PC-3 (cell line): ENCODE measurements around the gene PTGDS. TPM values are rescaled to one million over a fixed set of nuclear protein-coding genes. Genes with fewer than 3 reads are reported as not detected.

ENCODE experiments used
- ATAC-seq: fragments of 200-7000 bp; cut with Tn5 transposase; 2 replicates; pipeline ENCODE4 v1.9.1; 2020; ENCODE audit warnings: mild to moderate bottlenecking, moderate library complexity
- BruUV-seq: library from RNA; stranded (reverse); fragments of 400-500 nt; replicated peaks from 2 replicates; lab custom pipeline; 2021; lab: Mats Ljungman, UMichigan
- CTCF ChIA-PET: fragments of 300-600 bp; sonication (Branson Sonifier 250); formaldehyde crosslinking; loops from one replicate; lab custom pipeline; 2022; ENCODE audit warnings: antibody characterized with exemption; lab: Charles Lee
- POLR2A ChIA-PET: fragments of 300-600 bp; sonication (Branson Sonifier 250); formaldehyde crosslinking; loops from one replicate; lab custom pipeline; 2022; ENCODE audit warnings: antibody characterized with exemption; ENCODE audit not compliant: unreplicated experiment; lab: Charles Lee
- DNase-seq: peaks from one replicate; pipeline ENCODE4 v3.0.0-alpha.2; 2015
- H2AFZ ChIP-seq: fragments of 300-600 bp; sonication (generic); 2 replicates; pipeline ENCODE4 v1.6.0; 2016; ENCODE audit warnings: antibody characterized with exemption, low read length
- H3F3A ChIP-seq: fragments of 300-600 bp; sonication (generic); one replicate; pipeline ENCODE4 v1.6.0; 2017; ENCODE audit warnings: antibody characterized with exemption, low read length, control low read depth, mild to moderate bottlenecking; ENCODE audit not compliant: unreplicated experiment
- H3K27ac ChIP-seq: fragments of 300-600 bp; sonication (generic); 2 replicates; pipeline ENCODE4 v1.5.1; 2016; ENCODE audit warnings: mild to moderate bottlenecking, low read length
- H3K27me3 ChIP-seq: fragments of 300-600 bp; sonication (generic); 2 replicates; pipeline ENCODE4 v1.6.1; 2016; ENCODE audit warnings: low read length, mixed read lengths
- H3K36me3 ChIP-seq: fragments of 300-600 bp; sonication (generic); 2 replicates; pipeline ENCODE4 v1.6.1; 2016; ENCODE audit warnings: low read depth, mixed run types, low read length, mixed read lengths
- H3K4me1 ChIP-seq: fragments of 300-600 bp; sonication (generic); 2 replicates; pipeline ENCODE4 v1.5.1; 2016; ENCODE audit warnings: low read length; ENCODE audit not compliant: insufficient read depth
- H3K4me2 ChIP-seq: fragments of 300-600 bp; sonication (generic); 2 replicates; pipeline ENCODE4 v1.6.0; 2016; ENCODE audit warnings: low read length
- H3K4me3 ChIP-seq: fragments of 300-600 bp; sonication (generic); 2 replicates; pipeline ENCODE4 v1.5.1; 2016; ENCODE audit warnings: mild to moderate bottlenecking, low read length, mixed read lengths
- H3K79me2 ChIP-seq: fragments of 300-600 bp; sonication (generic); 2 replicates; pipeline ENCODE4 v1.6.1; 2017; ENCODE audit warnings: low read length, mixed read lengths
- H3K9ac ChIP-seq: fragments of 300-600 bp; sonication (generic); 2 replicates; pipeline ENCODE4 v1.6.0; 2016; ENCODE audit warnings: mild to moderate bottlenecking, low read length
- H3K9me2 ChIP-seq: fragments of 300-600 bp; sonication (generic); replicated peaks from 2 replicates; pipeline ENCODE4 v1.6.1; 2016; ENCODE audit warnings: mixed run types, low read length, mixed read lengths
- H3K9me3 ChIP-seq: fragments of 300-600 bp; sonication (generic); 2 replicates; pipeline ENCODE4 v1.6.1; 2016; ENCODE audit warnings: low read length, mixed read lengths
- H4K20me1 ChIP-seq: fragments of 300-600 bp; sonication (generic); 2 replicates; pipeline ENCODE4 v1.6.1; 2016; ENCODE audit warnings: low read length, mixed read lengths
- EZH2 ChIP-seq: fragments of 300-600 bp; sonication (generic); IDR thresholded peaks from one replicate; pipeline ENCODE4 v1.6.1; 2017; ENCODE audit warnings: antibody characterized with exemption, mild to moderate bottlenecking, low read length; ENCODE audit not compliant: unreplicated experiment
- EZH2phosphoT487 ChIP-seq: fragments of 300-600 bp; sonication (generic); IDR thresholded peaks from 2 replicates; pipeline ENCODE4 v1.6.1; 2018; ENCODE audit warnings: mild to moderate bottlenecking, antibody characterized with exemption, low read length, borderline replicate concordance
- intact Hi-C: fragments of 100-400 bp; cut with micrococcal nuclease; formaldehyde crosslinking; loops from 2 replicates; pipeline ENCODE4 v1.9.0; 2023
- total RNA-seq: library from RNA; depleted of rRNA; stranded (reverse); fragments of >200 nt; gene quantifications from 2 replicates; pipeline ENCODE4 v1.2.3, GENCODE V29; 2014
- TF ChIP-seq, protein P1 (sequence below): fragments of 300-600 bp; sonication (generic); conservative IDR thresholded peaks from 2 replicates; pipeline ENCODE4 v1.5.1; 2017; ENCODE audit warnings: antibody characterized with exemption, low read depth, mild to moderate bottlenecking, low read length

PTGDS gene
- total RNA-seq, 1 experiment from 2014 or later: not detected

DNA sequence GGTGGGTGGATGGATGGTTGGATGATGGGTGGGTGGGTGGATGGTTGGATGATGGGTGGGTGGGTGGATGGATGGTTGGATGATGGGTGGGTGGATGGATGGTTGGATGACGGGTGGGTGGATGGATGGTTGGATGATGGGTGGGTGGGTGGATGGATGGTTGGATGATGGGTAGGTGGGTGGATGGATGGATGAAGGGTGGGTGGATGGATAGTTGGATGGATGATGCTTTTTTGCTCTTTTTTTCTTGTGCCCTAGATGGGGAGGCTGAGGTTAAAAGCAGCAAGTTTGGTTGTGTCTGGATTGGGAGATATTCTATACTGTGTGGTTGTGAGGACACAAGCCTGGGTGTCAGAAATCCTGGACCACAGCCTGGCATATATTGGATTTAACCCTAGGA, 19.8 kb upstream of the PTGDS start:
- no peaks in the 10 kb centered on the region for H3K4me1 ChIP-seq
- ChIA-PET POLR2A (no interaction called here), CTCF (no interaction called here)
- H3K4me2 ChIP-seq: no peak overlapping the region
- TF ChIP-seq EZH2 (no peak), EZH2phosphoT487 (no peak)
- TF ChIP-seq, protein P1, sequence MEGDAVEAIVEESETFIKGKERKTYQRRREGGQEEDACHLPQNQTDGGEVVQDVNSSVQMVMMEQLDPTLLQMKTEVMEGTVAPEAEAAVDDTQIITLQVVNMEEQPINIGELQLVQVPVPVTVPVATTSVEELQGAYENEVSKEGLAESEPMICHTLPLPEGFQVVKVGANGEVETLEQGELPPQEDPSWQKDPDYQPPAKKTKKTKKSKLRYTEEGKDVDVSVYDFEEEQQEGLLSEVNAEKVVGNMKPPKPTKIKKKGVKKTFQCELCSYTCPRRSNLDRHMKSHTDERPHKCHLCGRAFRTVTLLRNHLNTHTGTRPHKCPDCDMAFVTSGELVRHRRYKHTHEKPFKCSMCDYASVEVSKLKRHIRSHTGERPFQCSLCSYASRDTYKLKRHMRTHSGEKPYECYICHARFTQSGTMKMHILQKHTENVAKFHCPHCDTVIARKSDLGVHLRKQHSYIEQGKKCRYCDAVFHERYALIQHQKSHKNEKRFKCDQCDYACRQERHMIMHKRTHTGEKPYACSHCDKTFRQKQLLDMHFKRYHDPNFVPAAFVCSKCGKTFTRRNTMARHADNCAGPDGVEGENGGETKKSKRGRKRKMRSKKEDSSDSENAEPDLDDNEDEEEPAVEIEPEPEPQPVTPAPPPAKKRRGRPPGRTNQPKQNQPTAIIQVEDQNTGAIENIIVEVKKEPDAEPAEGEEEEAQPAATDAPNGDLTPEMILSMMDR: no peak
- H3K79me2 ChIP-seq: no peaks in the 10 kb centered on the region
- H3K27ac ChIP-seq: no peak overlapping the region
- H4K20me1 ChIP-seq: no peaks in the 10 kb centered on the region
- H3K4me3 ChIP-seq: no peak overlapping the region
- no peaks in the 10 kb centered on the region for H3F3A ChIP-seq
- no peaks in the 10 kb centered on the region for H3K36me3 ChIP-seq
- intact Hi-C loops: no loop called here
- ATAC-seq (no peak), DNase-seq (no peak)
- no peak overlapping the region for H3K9ac ChIP-seq
- BruUV-seq: no TSS peak
- no peaks in the 10 kb centered on the region for H3K9me2 ChIP-seq
- no peaks in the 10 kb centered on the region for H3K9me3 ChIP-seq
- no peak overlapping the region for H2AFZ ChIP-seq
- H3K27me3 ChIP-seq: no peaks in the 10 kb centered on the region

GRCh38 chr9:136957901-136958300, 19.4 kb upstream of the PTGDS start:
- no peaks in the 10 kb centered on the region for H4K20me1 ChIP-seq
- no TSS peak for BruUV-seq
- H3K9me3 ChIP-seq: no peaks in the 10 kb centered on the region
- no peaks in the 10 kb centered on the region for H3K4me1 ChIP-seq
- H3K9ac ChIP-seq: no peak overlapping the region
- DNase-seq: no peak
- TF ChIP-seq, protein P1: no peak
- TF ChIP-seq EZH2 (no peak), EZH2phosphoT487 (no peak)
- CTCF ChIA-PET: no interaction called here
- no peak overlapping the region for H2AFZ ChIP-seq
- no peak overlapping the region for H3K27ac ChIP-seq
- H3K27me3 ChIP-seq: no peaks in the 10 kb centered on the region
- H3K4me2 ChIP-seq: no peak overlapping the region
- H3K4me3 ChIP-seq: no peak overlapping the region
- POLR2A ChIA-PET: no interaction called here
- no peaks in the 10 kb centered on the region for H3K9me2 ChIP-seq
- H3K79me2 ChIP-seq: no peaks in the 10 kb centered on the region
- no peaks in the 10 kb centered on the region for H3K36me3 ChIP-seq
- H3F3A ChIP-seq: no peaks in the 10 kb centered on the region
- no peak for ATAC-seq
- intact Hi-C loops: no loop called here

DNA sequence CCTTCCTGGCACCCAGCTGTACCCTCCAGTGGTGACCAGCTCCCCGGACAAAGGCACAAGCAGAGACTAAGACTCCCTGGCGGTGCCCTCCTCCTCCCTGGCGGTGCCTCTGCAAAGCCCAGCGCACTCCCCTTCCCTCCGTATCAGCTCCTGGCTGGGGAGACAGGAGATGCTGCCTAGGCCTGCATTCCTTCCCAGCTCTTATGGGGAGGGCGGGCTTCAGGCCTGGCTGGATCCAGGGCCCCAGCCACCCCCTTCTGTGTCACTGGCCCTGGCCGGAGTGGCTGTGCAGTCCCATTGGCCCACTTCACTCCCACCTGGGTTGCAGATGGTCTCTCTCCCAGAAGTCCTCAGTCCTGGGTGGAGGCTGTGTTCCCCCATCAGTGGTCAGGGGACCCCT, 18.8 kb upstream of the PTGDS start:
- Histone ChIP-seq H3K79me2 (no peaks in the 10 kb centered on the region), H3K4me1 (no peaks in the 10 kb centered on the region), H3K4me2 (no peak overlapping the region), H3K36me3 (no peaks in the 10 kb centered on the region), H3K27me3 (no peaks in the 10 kb centered on the region), H3K4me3 (no peak overlapping the region), H3K9ac (no peak overlapping the region), H3K9me2 (no peaks in the 10 kb centered on the region), H3F3A (no peaks in the 10 kb centered on the region), H2AFZ (no peak overlapping the region), H3K9me3 (no peaks in the 10 kb centered on the region), H3K27ac (no peak overlapping the region), H4K20me1 (no peaks in the 10 kb centered on the region)
- DNase-seq: no peak
- no TSS peak for BruUV-seq
- intact Hi-C loops: no loop called here
- no peak for ATAC-seq
- ChIA-PET CTCF (no interaction called here), POLR2A (no interaction called here)
- TF ChIP-seq EZH2: no peak
- TF ChIP-seq EZH2phosphoT487: no peak
- TF ChIP-seq, protein P1: no peak
